ENCODE results near the gene SDHB.

SDHB gene

DNA sequence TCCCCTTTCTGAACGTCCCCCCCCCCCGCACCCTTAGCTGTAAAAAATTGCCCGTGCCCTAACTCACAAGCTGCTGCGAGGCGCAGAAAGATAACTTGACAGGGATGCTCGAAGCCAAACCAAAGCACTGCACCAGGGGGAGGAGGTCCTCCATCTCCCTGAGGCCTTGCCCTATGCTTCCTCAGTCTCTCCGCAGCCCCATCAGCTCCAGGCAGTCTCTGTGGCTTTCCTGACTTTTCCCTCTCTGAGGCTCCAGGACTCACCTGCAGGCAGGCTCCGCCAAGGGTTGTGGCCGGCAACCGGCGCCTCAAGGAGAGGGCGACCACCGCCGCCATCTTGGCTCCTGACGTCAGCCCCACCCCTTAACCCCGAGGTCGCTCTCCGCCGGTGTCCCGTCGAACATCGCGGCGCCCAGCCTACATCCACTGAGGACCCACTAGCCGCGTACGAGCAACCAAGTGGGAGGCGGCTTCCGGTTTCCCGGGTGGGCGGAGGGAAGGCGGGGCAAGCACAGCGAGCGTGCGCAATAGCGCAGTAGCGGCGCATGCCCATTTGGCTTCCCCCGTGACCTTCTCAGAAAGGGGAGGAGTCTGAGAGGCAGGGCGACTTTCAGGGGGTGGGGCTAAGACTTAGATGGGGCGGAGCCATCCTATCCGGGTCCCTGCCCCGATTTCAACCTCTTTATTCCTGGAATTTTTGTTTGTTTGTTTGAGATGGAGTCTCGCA, at the start of gene SDHB:
TSS of gene SDHB (minus strand) at position 348 of the 726 bp plus-strand sequence. CDS start at position 335, 13 bp downstream.
- peak; percentile 100 for DNase-seq

DNA sequence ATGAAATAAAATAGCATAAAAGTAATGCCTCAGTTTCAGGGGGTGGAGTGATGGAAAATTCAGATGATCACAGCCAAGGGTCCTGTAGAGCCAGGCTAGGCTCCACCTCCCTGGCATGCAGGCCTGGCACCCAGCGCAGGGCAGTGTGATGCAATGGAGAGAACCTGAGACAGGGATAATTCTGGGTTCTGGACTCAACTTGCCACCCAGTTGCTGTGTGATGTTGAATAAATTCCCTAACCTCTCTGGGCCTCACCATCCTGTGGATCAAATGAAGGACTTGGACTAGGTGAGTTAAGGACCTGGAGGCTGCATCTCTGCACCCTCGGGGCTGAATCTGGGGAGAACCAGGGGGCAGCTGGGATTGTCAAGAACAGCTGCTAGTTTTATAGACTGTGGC, 48.4 kb upstream of the SDHB start:
- no peak for DNase-seq

DNA sequence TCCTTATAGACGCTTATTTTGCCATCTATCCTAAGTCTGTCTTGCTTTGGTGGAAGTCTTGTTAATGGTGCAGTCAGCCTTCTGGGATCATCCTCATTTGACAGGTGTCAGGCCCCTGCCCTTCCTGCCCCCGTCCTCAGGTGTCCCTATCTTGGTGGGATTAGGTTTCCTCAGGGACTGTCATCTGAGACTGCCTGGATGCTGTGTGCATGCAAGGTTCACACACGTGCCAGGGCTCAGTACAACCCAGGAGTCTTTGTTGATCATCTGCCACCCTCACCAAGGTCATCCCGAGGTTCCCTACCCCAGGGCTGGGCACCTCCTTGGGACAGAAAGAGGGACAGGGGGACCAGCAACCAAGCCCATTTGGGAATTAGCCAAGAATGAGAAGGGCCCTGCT, 47.4 kb upstream of the SDHB start:
- DNase-seq, result no peak

DNA sequence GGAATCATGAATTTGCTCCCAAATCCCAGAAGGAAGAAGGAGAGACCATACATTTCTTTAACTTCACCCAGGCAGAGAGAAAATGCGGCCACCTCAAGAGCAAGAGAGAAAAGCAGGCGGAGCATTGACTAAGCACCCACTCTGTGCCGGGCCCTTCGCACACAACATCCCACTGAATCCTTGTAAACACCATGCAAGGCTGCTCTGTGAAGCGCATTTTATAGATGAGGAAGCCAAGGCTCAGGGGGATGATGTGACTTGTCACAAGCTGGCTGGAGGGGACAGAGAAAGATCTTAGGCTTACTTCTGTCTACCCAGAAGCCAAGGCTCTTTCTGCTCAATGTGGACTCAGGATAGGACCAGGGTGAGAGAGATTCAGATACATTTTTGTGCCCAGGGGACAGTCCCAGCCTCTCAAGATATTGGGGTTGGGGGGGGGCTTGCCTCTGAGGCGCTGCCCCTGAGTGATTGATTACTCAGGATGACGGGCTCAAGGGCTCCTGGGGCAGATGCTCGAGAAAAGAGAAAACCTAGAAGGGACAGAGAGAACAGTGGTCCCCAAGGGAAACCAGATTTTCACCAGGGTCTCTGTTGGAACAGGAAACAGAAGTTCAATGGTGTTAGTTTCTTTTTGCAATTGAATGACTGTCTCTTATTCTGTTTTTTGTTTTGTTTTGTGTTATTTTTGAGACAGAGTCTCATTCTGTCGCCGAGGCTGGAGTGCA, 45.9 kb upstream of the SDHB start:
- no peak for DNase-seq

DNA sequence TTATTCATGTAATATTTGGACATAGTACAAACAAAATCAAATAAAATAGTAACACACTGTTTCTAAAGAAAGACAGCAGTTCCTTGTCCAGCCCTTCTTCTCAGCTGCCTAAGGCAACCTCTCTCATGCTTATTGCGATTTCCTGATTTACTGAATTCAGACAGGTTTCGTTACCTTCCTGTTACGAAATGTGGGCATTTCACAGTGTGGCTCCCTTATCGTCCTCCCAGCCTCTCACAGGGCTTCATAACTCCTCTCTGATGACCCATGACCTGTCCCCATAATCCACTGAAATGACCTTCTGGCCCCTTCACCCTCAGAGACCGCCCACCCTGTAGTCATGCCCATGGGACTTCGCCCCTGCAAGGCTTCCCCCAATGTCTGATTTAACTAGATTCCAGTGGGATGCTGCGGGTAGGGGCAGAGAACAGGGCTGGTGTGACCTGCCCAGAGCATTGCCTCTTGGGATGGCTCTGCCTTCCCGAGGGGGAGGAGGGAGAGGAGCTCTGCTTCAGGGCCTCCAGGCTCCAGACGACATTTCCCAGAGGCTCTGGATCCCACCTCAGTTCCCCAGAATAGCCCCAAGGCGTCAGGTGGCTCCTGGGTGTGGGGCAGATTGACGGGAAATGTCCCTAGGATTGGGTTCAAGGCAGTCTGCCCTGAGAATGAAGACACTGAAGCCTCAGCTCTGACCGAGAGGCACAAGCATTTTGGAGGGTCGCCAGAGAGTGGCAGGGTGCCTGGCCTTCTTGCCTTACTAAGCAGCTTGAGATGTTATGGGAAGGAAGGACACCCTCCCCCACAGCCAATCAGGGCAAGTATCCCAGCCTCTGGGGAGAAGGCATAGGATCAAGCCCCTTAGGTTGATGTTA, 44.9 kb upstream of the SDHB start:
- DNase-seq, result peak; percentile 48

DNA sequence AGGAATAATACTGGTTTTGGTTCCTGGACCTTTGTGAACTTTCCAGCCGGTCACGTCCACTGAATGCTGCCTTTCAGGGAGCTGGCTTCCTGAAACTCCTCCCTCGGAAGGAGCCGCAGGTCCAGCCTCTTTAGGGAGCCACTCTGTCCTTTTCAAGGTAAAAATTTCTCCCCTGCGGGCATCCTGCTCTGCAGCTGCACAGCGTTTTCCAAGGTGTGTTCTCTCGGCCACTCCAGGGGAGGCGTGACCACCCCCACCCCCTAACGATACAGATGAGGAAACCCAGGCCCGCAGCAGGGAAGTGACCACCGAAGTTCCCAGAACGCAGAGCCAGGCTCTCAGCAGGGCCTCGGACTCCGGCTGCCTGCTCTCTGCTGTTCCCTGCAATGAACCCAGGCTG, 44.0 kb upstream of the SDHB start:
- DNase-seq, result no peak

DNA sequence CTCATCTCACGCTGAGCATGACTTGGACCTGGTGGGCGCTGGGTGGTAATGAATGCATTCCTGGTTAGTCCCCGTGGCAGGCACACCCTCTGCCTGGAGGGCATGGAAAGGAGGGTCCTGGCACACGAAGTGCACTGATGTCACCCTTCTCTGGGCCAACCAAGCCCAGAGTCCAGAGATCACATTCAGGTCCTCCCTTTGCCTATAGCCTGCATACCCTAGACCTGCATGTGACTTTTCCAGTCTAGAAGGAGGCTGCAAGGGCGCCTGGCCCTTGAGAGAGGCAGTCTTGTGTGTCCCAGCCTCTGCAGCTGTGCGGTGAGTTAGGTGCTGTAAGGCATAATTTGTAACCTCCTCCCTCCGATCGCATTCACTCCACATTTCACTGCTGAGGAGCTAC, 43.3 kb upstream of the SDHB start:
- DNase-seq, result no peak

DNA sequence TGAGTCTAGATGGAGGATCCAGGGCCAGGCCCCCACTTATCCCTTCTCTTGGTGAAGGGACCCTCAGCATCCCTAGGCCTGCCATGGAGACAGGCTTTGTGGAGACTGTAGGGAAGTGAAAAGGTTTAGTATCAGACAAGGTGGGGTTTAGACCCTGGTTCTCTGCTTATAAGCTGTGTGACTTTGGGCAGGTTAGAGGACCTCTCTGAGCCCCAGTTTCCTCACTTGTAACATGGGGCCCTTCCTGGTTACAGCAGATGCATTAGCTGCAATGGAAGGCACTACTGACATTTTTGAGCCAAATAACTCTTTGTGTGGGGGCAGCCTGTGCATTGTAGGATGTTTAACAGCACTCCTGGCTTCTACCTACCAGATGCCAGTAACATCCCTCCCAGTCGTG, 42.8 kb upstream of the SDHB start:
- no peak for DNase-seq

DNA sequence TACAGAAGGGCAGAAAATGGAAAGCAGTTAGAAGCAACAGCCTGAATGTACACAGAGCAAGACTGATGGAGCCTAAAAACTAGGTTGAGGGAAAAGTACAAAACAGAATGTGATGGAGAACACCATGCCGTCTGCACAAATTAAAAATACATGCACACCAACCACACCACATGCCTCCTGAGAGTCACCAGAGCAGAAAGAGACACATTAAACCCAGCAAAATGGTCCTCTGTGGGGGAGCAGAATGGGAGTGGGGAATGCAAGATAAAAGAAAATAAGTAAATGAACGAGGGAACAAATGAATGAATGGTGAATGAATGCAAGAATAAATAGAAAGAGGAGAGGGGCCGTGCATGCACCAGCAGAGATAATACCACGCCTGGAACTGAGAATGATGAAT, 41.3 kb upstream of the SDHB start:
- DNase-seq, result no peak

DNA sequence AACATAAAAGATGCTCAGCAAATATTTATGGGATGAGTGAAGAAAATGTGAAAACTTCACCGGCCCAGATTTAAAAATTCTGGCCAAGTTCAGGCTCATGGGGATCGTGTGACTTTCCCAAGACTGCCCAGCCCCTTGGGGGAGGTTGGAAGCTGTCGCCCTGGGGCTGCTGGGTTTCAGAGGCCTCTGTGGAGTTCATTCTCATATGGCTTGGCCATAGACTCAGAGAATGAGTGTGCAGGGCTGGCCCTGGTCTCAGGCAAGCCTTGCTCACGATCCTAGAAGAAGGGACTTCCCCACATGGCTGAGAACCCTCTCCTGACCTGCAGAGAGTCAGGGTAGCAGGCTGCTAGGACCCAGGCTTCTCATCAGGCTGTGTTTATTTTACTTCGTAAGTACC, 40.8 kb upstream of the SDHB start:
- DNase-seq, result no peak

DNA sequence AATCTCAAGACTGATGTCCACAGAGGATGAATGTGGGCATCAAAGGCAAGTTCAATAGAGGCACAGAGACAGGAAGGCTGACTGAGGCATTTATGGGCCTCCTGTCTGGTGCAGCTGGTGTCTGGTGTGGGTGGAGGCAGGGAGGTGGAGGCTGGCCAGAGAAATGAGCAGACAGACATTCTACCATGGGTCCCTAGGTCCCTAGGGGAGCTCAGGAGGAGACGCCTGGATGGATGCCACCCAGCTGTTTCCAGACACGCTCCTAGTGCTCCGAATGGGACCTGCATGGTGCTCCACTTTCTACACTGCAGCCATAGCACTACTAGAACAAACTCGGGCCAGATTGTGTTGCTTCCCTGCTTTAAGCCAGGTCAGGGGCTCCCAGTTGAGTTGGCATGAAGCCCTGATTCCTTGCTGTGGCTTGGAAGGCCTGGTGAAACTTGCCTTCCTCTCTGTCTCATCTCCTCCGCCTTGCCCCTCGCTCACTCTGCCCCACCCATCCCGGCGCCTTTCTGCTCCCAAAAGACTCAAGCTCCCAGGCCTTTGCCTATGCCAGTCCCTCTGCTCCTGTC, 40.1 kb upstream of the SDHB start:
- no peak for DNase-seq

DNA sequence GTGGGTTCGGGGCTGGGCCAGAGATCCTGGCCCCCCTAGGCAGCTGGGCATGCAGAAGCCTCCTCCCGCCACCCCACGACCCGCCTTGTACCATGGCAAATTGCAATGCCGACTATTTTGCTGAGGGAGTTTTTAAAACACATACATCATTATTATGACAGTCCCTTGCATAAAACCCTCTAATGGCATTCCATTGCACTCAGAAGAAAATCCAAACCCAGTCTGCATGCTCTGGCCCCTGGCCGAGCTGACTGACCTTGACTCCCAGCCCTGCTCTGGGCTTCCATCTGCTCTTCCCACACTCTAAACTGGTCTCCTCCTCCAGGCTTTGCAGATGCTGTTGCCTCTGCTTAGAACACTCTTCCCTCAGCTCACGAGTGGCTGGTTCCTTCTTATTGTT, 37.4 kb upstream of the SDHB start:
- DNase-seq, result no peak

DNA sequence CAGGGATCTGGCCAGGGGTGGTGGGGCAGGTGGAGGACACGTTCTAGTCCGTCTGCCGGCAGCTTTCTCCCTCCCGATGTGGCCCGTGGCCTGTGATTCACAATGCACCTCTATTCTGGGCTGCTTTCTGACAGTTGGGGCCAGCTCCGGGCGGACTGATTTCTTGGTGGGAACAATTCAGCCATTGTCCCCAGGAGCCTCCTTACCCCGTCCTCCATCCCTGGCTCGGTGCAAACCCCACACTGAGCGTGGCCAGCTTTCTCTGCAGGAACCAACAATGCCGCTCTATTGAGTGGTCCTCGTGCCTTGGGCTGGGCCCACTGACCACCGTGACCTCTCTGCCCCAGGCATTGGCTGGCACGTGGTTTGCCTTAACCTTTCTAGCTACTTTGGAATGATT, 35.7 kb upstream of the SDHB start:
- no peak for DNase-seq

DNA sequence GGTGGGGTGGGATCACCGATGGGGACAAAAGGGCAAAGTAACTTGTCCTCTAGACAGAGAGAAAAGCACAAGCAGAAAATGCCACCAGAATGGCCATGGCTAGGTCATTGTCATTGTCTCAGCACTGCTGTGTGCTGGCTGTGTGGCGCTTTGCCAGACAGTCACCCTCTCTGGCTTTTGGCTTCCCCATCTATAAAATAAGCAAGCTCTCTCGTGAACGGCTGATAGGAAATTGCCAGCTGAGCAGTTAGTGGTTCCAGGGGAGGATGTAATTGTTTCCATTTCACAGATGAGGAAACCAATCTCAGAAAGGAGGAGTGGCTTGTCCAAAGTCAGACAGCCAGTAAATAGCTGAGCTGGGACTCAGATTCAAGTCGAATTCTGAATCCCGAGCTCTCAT, 32.9 kb upstream of the SDHB start:
- peak; percentile 41 for DNase-seq

DNA sequence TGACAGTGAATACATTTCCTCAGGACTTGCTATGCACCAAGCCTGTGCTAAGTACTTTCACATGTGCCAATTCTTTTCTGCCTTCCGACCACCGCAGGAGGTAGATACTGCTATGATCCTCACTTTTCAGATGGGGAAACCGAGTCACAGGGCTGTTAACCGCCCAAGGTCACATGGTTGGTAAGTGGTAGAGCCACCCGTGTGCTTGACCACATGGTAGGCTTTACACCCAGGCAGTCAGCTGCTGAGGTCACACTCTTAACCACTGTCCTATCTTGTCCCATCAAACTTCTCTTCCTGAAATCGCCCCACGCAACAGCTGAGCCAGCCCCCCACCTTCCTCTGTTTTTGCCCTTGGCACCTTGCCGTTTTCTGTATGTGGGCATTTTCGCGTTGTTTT, 31.0 kb upstream of the SDHB start:
- DNase-seq, result no peak

DNA sequence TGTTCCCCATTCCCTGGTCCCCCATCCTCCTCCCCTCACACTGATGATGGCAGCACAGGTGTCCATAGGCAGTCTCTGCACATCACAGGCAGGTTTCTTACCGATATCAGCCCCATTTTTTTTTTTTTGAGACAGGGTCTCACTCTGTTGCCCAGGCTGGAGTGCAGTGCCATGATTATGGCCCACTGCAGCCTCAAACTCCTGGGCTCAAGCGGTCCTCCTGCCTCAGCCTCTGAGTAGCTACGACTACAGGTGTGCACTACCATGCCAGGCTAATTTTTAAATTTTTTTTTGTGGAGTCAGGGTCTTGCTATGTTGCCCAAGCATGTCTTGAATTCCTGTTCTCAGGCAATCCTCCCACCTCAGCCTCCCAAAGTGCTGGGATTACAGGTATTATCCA, 28.9 kb upstream of the SDHB start:
- no peak for DNase-seq

DNA sequence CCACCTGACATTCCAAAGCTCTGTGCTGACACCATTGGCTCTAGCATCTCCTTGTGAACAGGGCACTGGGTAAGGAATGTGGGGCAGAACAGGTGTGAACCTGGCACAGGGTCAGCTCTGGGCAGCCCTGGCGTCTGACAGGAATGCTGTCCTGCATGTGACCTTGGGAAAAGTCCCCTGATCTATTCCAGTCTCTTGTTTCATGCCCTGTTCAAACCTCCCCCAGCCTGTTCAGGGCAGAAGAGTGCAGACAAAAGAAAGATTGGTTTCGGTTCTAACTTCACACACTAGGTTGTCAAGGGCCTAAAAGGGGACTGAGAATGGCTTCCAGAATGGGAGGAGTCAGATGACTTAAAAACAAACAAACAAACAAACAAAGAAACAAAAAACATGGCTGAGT, 27.6 kb upstream of the SDHB start:
- no peak for DNase-seq

DNA sequence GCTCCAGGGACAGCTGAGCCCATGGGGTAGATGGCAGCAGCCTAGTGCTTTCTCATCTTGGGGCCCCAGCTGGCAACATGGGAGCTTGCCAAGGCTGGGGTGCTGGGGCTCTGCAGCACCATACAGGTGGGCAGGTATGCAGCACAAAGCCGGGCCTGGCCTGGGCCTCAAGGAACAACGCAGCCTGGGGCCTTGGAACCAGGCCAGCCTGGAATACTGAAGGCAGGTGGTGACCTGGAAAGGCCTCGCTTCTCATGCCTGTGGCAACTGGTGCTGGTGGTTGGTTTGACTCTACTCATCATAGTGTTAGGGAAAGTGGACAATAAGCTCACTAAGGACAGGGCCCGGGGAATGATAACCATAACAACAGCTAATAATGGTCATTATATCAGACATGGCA, 27.0 kb upstream of the SDHB start:
- no peak for DNase-seq

DNA sequence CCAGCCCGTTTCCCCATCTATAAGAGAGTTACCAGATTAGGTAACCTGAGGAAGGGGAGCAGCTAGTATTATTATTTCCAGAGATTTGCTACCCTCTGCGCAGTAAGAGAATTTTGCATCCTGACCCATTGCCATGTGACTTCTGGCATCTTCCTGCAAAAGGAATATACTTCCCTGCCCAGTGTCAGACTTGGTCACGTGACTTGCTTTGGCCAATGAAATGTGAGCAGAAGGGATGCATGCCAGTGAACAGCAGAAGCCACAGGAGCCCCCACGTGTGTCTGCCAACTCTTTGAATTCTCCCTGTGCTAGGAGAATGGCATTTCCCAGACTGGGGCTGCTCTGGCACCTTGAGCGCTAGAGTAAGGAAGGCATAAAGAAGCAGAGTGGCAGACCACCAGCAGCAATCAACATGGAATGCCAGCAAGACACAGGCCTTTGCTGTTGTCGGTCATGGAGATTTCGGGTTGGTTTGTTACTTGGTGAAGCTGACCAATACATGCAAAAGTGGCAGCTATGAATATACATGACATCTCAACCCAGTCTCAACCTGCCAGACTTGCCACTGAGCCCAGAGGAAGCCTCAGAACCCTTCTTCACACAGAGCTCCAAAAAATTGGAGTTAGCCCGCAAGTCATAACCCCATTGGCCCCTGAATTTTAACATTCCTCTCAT, 26.4 kb upstream of the SDHB start:
- DNase-seq, result no peak

DNA sequence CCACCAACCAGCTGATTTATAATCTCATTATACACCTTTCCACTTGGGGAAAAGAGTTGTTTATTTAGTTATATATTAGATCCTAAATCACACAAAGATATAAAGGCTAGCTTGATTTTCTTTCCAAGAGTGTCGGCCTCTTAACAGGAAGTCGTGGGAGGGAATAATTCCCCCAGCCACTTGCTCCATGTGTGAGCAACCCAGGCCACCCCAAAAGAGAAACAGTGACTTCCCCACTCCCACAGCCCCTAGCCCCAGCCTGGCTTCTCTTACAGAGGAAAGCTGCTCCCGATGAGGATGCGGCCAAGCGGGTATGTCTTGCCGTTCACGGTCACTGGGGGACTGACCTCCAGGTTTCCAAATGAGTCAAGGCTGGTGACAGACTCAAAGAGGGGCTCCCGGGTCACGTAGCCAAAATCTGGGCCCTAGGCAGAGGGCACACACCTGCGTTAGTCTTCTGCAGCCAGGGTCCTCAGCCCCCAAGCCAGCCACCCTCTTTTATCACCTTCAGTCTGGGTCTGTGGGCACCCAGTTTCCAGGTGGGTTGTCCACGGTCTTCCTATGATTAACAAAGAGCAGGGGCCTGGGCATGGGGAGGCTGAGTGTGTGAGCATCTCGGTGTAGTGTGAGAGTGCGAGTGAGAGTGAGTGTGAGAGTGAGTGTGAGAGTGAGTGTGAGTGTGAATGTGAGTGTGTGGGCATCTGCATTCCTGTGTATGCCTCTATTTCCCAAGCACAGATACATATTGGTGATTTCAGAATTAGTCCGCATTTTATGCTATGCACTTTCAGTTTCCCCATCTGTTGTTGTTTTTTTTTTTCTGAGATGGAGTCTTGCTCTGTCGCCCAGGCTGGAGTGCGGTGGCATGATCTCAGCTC, 25.4 kb upstream of the SDHB start:
- DNase-seq, result peak; percentile 57

DNA sequence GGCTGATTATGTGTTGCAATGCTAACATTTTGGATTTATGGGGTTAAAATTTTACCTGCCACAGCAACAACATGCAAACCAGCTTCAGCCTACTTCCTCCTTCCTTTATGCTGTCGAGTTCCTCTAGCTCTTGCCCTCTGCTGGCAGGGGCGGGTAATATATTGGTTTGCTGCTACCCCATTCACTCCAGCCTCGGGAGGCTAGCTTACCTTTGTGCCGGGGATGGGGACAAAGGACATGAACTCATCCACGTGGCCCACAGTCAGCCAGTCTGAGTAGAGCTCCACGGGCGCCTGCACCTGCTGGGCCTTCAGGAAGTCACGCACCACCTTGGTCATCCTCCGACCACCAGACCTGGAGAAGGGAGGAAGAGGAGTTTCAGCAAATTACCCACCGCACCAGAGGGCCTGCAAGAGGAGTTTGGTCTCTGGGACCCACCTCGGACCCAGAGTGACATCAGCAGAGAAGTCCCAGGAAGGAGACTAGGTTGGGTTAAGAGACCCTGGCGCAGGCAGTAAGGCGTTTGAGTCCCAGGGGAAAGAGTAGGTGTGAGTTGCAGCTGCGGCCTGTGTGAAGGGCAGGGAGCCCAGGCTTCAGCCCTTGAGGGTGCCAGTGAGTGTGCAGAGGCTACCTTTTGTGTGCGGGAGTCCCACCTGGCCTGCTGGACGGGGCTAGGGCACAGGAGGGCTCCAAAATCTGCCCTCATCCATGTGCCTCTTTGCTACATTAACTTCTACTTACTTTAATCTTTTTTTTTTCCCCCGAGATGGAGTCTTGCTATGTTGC, 21.8 kb upstream of the SDHB start:
- DNase-seq, result peak; percentile 71

Data from suppressor macrophage treated with lipopolysaccharide for 4 hours (primary cell).